Measurements from ENCODE around the gene ABCF2.

Gene ABCF2

DNA sequence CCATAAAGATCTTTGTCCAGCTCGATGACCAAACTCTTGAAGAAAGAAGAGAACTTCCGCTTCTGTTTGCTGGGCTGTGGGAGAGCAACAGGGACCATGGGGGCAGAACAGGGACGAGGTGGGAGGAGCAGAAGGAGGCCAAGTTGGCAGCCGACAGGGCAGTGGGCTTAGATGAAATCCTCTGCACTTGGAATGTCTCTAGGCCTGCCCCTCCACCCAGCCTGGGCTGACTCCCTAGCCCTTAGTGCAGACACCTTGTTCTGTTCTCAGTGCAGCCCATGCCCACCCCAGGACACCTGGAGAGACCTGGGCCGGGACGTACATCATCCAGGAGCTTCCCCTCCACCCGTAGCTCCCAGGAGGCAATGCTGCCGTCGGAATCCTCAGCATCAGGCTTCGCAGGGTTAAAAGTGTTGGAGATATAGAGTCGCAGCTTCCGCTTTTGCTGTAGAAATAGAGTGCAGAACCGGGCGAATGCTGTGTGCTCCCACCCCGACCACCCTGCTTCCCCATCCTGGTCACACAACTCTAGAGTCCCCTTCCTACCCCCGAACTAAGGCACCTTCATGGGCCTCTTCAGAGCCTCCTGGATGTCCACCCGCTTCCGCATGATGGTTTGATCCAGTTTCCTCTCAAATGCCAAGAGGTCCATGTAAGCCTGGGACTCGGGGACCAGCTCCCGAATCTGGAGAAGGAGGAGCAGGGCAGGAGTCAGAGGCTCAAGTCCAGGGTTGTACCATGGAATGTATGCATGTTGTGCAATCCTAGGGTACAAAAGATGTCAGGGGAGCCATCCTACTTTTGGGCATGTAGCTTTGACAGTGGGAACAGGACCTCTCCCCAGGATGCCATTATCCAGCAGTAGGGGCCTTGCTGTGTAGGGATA, 15.4 kb upstream of the ABCF2 start:
- no peak for DNase-seq (ENCODE audit: low read depth)

DNA sequence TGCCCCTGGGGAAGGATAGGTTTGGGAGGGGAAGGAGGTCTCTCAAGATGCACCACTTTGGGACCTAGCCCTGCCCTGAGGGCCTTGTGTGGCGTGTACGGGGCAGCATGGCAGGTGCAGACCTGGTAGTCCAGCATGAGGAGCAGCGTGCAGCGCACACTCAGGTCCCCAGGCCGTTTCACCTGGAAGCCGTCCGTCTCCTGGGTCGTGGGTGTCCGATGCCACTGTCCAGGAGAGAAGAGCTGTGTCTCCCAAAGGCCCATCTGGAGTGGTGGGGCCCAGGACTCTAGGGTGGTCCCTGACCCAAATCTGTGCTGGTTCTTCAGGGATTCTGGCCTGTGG, 14.7 kb upstream of the ABCF2 start:
- no peak for DNase-seq (ENCODE audit: low read depth)

DNA sequence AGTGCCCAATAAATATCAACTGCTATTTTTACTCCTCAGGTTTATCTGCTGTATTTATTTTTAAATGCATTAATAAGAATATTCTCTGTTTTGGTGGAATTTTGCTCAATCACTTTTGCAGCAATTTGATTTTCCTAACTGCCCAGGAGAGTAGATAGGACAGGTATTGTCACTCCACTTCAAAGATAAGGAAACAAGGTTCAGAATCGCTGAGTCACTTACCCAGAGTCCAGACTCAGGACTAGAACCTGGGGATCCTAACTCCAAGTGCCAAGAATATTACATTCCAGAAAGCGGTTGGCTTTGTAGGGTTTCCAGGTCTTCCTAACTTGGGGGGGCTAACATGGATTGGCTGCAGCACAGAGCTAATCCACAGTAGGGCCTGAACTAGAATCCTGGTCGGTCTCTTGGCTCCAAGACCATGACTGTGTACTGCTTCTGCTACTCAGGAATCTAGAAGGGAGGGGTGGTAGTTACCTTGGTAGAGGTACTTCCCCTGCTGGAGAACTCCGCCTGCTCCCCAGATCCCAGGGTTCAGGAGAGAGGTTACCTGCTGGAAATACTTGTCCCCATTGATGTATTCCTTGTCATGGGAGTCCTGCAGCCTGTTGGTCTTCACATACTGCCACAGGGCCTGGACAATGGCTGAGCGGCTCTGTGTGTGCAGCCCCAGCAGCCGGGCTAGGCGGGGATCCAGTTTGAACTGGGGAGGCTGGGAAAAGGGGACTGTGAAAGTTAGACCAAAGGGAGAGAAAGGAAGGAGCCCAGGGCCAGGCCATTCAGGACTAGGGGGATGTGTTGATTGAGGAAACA, 14.1 kb upstream of the ABCF2 start:
- DNase-seq (ENCODE audit: low read depth), result no peak

DNA sequence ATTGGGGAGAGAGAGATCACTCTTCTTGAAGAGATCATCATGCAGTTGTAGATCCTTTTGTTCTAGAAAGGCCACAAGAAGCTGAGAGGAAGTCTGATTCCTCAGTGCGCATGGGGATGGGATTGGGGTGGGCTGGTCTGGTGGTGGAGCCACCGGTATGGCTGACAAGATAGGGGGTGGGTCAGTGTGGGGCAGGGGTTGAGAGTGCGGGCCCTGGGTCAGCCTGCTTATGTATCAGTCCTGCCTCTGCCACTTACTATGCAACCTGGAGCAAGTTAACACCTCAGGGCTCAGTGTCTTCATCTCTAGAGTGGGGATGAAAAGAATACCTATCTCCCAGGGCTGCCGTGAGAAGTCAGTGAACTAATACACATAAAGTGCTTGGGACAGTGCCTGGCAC, 13.5 kb upstream of the ABCF2 start:
- no peak for DNase-seq (ENCODE audit: low read depth)

DNA sequence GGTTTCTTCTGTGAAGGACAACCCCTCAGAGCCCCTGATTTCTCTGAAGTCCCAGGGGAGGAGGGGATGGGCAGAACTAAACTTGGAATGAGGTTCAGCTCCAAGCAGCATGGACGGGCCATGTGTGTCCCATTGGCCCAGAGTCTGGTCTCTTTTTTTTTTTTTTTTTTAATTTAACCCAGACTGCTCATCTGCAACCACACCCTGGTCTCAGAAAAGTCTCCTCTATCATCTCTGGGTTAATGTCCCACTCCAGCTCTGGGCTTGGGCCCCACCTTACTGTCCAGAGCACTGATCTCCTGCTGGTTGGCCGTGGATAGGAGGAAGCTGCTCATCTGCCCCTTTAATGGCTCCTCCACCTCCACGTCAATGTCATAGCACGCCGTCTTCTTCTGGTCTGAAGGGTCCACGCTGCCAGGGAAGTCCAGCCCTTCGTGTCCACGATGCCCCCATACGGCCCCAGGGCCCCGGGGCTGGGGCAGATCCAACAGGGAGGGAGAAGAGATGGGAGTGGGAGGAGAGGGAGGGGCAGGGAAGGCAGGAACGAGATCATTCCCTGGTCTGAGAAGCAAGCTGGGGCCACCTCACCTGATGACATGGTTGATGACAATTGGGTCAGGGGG, 12.9 kb upstream of the ABCF2 start:
- no peak for DNase-seq (ENCODE audit: low read depth)

DNA sequence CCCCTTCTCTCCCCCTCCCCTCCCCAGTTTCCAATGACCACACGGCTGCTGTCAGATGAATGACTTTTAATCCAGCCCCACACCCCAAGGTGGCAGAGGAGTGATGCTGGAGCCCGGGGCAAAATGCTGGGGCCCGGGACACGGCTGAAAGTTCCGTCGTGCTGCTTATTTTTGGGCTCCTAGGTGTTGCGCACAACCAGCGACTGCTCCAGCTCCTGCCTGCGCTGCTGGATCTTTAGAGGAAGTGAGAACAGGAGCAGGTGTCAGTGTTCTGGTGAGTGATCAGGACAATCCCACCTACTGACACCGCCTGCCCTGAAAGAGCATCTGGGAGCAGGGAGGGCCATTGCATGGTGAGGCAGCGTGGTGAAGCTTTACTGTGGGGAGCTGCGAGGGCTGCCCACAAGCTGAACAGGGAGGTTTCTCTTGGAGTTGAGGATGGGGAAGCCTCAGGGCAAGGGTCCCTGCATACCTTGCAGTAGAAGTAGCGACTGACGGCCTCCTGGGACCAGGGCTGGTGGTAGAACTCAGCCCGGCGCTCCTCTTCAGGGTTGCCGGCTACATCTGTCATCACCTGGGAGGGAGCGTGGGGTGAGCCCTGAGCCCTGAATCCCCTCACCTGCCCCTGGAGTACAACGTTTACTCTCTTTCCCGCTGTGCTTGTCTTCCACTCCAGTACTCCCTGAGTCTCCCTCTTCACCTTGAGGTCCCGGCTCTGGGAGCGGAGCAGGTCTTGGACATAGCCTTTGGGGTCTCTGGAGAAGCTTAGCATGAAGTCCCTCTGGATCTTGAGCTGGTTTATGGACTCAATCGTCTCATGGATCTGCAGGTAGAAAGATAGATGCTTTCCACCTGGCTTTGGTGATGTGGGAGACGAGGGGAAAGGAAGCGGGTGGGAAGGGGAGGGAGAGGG, 12.2 kb upstream of the ABCF2 start:
- no peak for DNase-seq (ENCODE audit: low read depth)

DNA sequence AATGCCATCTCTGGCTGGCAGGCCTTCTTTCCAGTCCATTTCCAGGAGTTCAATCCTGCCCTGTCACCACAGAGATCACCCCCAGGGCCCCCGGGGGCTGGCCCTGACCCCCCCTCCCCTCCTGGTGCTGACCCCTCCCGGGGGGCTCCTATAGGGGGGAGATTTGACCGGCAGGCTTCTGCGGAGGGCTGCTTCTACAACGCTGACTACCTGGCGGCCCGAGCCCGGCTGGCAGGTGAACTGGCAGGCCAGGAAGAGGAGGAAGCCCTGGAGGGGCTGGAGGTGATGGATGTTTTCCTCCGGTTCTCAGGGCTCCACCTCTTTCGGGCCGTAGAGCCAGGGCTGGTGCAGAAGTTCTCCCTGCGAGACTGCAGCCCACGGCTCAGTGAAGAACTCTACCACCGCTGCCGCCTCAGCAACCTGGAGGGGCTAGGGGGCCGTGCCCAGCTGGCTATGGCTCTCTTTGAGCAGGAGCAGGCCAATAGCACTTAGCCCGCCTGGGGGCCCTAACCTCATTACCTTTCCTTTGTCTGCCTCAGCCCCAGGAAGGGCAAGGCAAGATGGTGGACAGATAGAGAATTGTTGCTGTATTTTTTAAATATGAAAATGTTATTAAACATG, 11.3 kb upstream of the ABCF2 start:
- DNase-seq (ENCODE audit: low read depth), result no peak

DNA sequence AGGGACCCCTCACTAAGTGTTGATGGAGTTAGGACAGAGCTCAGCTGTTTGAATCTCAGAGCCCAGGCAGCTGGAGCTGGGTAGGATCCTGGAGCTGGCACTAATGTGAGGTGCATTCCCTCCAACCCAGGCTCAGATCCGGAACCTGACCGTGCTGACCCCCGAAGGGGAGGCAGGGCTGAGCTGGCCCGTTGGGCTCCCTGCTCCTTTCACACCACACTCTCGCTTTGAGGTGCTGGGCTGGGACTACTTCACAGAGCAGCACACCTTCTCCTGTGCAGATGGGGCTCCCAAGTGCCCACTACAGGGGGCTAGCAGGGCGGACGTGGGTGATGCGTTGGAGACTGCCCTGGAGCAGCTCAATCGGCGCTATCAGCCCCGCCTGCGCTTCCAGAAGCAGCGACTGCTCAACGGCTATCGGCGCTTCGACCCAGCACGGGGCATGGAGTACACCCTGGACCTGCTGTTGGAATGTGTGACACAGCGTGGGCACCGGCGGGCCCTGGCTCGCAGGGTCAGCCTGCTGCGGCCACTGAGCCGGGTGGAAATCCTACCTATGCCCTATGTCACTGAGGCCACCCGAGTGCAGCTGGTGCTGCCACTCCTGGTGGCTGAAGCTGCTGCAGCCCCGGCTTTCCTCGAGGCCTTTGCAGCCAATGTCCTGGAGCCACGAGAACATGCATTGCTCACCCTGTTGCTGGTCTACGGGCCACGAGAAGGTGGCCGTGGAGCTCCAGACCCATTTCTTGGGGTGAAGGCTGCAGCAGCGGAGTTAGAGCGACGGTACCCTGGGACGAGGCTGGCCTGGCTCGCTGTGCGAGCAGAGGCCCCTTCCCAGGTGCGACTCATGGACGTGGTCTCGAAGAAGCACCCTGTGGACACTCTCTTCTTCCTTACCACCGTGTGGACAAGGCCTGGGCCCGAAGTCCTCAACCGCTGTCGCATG, 10.5 kb upstream of the ABCF2 start:
- no peak for DNase-seq (ENCODE audit: low read depth)

DNA sequence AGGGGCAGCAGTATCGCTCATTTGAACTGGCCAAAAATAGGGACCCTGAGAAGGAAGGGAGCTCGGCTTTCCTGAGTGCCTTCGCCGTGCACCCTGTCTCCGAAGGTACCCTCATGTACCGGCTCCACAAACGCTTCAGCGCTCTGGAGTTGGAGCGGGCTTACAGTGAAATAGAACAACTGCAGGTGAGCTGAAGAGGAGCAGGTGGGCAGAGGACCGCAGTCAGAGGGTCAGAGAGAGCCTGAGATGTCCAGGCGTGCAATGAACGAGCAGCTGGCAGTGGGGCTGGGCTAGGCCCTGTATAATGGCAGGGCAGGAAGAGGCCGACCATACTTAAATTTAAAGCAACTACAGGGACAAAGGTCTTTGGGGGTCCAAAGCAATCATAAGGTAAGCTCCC, 9.4 kb upstream of the ABCF2 start:
- DNase-seq (ENCODE audit: low read depth), result no peak

DNA sequence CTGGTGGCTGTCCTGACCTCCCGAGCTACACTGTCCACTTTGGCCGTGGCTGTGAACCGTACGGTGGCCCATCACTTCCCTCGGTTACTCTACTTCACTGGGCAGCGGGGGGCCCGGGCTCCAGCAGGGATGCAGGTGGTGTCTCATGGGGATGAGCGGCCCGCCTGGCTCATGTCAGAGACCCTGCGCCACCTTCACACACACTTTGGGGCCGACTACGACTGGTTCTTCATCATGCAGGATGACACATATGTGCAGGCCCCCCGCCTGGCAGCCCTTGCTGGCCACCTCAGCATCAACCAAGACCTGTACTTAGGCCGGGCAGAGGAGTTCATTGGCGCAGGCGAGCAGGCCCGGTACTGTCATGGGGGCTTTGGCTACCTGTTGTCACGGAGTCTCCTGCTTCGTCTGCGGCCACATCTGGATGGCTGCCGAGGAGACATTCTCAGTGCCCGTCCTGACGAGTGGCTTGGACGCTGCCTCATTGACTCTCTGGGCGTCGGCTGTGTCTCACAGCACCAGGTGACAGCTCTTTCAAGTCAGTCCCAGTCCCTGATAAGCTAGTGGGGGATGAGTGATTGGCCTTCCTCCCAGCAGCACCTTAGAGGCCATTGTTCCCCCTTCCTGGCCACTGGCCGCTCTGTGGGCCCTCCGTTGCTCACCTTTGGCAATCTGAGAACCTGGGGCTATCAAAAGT, 8.2 kb upstream of the ABCF2 start:
- no peak for DNase-seq (ENCODE audit: low read depth)

DNA sequence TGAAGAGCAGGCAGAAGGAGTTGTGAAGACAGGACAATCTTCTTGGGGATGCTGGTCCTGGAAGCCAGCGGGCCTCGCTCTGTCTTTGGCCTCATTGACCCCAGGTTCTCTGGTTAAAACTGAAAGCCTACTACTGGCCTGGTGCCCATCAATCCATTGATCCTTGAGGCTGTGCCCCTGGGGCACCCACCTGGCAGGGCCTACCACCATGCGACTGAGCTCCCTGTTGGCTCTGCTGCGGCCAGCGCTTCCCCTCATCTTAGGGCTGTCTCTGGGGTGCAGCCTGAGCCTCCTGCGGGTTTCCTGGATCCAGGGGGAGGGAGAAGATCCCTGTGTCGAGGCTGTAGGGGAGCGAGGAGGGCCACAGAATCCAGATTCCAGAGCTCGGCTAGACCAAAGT, 6.8 kb upstream of the ABCF2 start:
- DNase-seq (ENCODE audit: low read depth), result no peak

DNA sequence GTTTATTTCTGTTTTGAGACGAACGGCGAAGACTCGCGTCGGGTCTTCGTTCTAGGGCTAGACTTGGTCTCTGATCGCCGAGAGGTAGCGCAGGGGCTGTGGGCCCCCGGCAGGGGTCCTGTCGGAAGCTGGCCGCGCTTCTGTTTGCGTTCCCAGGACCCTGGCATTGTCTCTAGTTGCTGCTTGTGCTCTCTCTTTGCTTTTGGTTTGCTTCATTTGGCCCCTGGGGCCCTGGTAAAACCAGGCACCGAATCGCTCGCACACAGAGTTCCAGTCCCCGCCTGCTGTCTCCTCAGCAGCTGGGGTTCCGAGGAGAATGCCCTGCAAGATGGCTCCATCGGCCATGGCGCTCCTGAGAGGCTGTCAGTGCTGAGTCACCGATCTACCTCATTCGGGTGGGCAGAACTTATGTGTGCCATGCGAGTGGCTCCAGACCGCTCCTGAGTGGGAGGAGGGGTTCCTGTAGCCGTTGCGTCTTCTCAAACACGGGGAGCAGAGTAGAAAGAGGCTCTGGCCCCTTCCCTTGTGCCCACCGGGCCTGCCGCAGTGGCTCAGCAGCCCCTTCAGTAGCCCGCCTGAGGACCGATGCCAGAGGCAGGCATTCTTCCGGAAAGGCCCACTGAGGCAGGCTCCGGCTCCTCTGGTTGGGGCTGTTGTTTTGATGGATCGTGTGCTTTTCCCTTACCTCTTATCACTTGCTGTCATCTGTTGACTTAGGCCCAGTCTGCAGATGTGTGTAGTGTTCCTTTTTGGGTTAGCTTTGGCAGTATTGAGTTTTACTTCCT, 6.1 kb upstream of the ABCF2 start:
- peak; percentile 51 for DNase-seq (ENCODE audit: low read depth)

DNA sequence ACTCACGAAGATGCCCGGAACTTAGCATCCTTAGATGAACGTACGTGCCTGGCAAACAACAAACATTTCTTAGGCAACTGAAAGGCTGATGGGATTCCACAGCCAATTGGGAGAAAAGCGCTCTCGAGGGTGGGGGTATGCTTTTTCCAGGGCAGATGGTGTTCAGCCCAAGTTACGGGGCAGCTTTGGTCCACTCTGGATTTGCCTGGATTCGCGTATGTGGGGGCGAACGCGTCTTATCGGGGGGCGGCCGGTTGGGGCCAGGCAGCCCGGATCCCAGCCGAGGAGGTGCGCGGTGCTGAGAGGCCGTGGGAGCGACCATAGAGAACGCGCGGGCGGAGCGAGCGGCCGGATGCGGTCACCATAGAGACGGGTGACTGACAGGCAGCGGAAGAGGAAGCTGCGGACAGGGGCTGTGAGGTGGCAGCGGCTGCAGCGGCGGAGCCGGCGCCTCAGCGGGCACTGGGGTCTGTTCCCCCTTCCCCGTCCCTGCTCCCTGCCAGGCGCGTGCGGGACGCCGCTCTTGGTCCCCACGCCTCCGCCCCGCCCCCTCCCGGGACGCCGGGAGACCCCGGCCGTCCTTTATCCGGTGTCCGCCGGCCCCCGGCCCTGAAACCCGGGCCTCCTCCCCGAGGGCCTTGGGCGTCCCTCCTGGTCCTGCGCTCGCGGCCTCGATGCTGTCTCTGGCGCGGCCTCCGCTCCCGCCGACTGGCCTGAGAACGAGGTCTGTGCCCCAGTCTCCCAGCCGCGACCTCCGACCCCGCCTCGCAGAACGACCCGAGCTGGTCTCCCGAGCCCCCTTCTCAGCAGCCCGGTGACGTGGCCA, 5.3 kb upstream of the ABCF2 start, which contains the start of gene CHPF2:
TSS of gene CHPF2 (plus strand) at position 393 of the 826 bp plus-strand sequence. CDS start 1,529 bp downstream, outside the sequence.
- peak; percentile 81 for DNase-seq (ENCODE audit: low read depth)

DNA sequence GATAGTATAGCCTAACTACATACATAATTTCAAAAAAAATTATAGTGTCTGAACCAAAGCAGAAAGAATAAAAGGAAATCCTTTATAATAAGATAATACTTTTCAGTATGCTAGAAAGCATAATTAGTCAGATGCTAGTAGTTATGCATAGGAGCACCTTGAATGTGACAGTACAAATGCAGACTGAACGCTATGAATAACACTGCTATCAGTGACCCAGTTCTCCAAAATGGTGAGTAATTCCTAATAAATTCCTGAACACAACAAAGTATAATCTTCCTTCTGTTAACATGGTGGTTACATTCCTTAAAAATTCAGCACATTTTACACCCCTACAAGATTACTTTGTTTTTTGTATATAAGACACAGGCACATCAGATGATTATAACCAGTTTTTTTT, 4.1 kb upstream of the ABCF2 start:
- DNase-seq (ENCODE audit: low read depth), result no peak

DNA sequence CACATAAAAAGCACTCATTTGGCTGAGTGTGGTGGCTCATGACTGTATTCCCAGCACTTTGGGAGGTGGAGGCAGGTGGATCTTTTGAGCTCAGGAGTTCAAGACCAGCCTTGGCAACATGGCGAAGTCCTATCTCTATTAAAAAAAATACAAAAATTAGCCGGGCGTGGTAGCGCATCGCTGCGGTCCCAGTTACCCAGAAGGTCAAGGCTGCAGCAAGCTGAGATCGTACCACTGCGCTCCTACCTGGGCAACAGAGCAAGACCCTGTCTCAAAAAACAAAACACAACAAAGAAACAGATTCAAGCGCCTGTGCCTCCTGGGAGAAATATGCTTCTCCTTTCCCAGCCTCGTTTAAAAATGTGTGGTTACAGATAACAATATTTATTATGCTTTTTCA, 2.2 kb upstream of the ABCF2 start:
- no peak for DNase-seq (ENCODE audit: low read depth)

DNA sequence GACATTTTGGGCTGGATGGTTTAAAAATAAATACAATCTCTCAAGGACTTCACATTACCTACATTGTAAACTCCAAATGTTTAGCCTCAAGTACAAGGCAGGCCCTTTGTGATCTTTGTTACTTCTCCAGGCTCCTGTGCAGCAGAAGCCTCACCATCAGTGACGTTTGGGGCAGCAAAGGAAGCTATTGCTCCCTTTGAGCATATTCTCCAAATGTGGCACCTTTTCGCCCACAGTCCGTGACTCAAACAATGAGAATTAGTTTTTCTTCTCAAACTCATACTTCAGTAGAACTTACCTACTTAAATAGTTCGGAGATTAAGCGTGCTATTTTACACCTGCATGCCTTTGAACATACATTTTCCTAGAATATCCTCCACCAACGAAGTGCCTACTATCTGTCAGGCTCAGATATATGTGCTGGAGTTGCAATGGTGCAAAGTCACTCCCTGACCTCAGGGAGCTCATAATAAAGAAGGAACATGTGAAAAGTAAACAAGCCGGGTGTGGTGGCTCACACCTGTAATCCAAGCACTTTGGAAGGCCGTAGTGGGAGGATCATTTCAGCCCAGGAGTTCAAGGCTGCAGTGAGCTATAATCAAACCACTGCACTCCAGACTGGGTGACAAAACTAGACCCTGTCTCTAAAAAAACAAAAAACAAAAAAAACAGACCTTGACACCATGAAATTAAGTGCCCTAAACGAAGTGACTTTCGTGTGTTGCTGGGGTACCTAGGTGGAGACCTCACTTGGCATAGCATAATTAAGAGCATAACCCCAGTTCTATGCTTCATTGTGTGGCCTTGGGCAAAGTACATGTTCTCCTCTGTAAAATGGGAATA, 1.2 kb upstream of the ABCF2 start:
- DNase-seq (ENCODE audit: low read depth), result no peak

DNA sequence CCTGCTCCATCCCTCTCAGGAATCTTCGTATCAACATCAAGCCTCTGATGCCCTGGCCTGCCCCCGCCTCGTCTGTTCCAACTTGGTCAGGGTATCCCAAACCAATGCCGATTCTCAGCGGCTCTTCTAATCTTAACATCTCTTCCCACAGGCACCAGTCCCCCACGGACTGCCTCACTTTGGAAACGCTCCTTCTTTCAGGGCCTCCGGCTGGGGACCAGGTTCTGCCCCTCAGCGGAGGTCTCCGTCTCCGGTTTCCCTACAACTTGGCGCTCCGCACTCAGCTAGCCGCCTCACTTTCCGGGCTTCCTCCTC, 488 bp downstream of the ABCF2 start:
- no peak for DNase-seq (ENCODE audit: low read depth)

Measured in stimulated activated CD8-positive, alpha-beta memory T cell treated with anti-CD3 and anti-CD28 coated beads, Interleukin-7, amount 100 ng/mL, for 24 hours (primary cell).